IMR-90 (cell line): ENCODE data around the gene LRRC1. TPM values are rescaled to one million over a fixed set of nuclear protein-coding genes. Genes with fewer than 3 reads are reported as not detected.

Experiments
- ATAC-seq: fragments of 200-7000 bp; cut with Tn5 transposase; 2 replicates; pipeline ENCODE4 v1.9.1; 2020; ENCODE audit warnings: low read depth, mild to moderate bottlenecking, moderate library complexity
- BruUV-seq: library from RNA; stranded (reverse); fragments of 400-500 nt; replicated peaks from 2 replicates; lab custom pipeline; 2021; lab: Mats Ljungman, UMichigan
- CTCF ChIA-PET: fragments of 300-600 bp; formaldehyde crosslinking; extraction: SDS; loops from one replicate; lab custom pipeline; 2021; ENCODE audit warnings: antibody characterized with exemption; lab: Yijun Ruan, JAX
- POLR2A ChIA-PET: fragments of 300-600 bp; sonication (Branson Sonifier 250); formaldehyde crosslinking; loops from one replicate; lab custom pipeline; 2022; ENCODE audit warnings: antibody characterized with exemption; ENCODE audit not compliant: unreplicated experiment; lab: Charles Lee
- DNase-seq: peaks from one replicate; pipeline ENCODE4 v3.0.0; 2013
- H2AFZ ChIP-seq: replicated peaks from 2 replicates; pipeline ENCODE3; 2013; ENCODE audit warnings: low read length, mild to moderate bottlenecking; ENCODE audit not compliant: poor library complexity
- H2AK5ac ChIP-seq: 2 replicates; pipeline ENCODE4 v1.6.1; 2013; ENCODE audit warnings: low read depth, low read length, inconsistent platforms
- H2AK9ac ChIP-seq: replicated peaks from 2 replicates; pipeline ENCODE3; 2013; ENCODE audit warnings: mild to moderate bottlenecking, low read depth, low read length, moderate library complexity; ENCODE audit not compliant: poor library complexity
- H2BK120ac ChIP-seq: 2 replicates; pipeline ENCODE4 v1.6.1; 2013; ENCODE audit warnings: low read depth, low read length, inconsistent platforms
- H2BK15ac ChIP-seq: 3 replicates; pipeline ENCODE4 v1.6.1; 2013; ENCODE audit warnings: low read depth, low read length, inconsistent platforms
- H2BK20ac ChIP-seq: 2 replicates; pipeline ENCODE4 v1.6.1; 2013; ENCODE audit warnings: low read depth, mild to moderate bottlenecking, inconsistent platforms, low read length, moderate library complexity
- H2BK5ac ChIP-seq: 2 replicates; pipeline ENCODE4 v1.6.1; 2013; ENCODE audit warnings: mild to moderate bottlenecking, low read depth, low read length, inconsistent platforms; ENCODE audit not compliant: poor library complexity, severe bottlenecking
- H3K14ac ChIP-seq: replicated peaks from 2 replicates; pipeline ENCODE4 v1.6.1; 2013; ENCODE audit warnings: low read depth, low read length, inconsistent platforms
- H3K18ac ChIP-seq: 2 replicates; pipeline ENCODE4 v1.6.1; 2013; ENCODE audit warnings: low read depth, low read length, control low read depth
- H3K23ac ChIP-seq: 2 replicates; pipeline ENCODE4 v1.6.1; 2013; ENCODE audit warnings: low read depth, low read length, inconsistent platforms
- H3K27ac ChIP-seq: 2 replicates; pipeline ENCODE4 v1.5.1; 2013; ENCODE audit warnings: mild to moderate bottlenecking, control low read depth, low read length; ENCODE audit not compliant: insufficient read depth
- H3K27me3 ChIP-seq: 2 replicates; pipeline ENCODE4 v1.6.1; 2013; ENCODE audit warnings: low read length; ENCODE audit not compliant: control insufficient read depth, insufficient read depth
- H3K36me3 ChIP-seq: 2 replicates; pipeline ENCODE4 v1.6.1; 2013; ENCODE audit warnings: low read length, mixed read lengths; ENCODE audit not compliant: control insufficient read depth, insufficient read depth
- H3K4ac ChIP-seq: 2 replicates; pipeline ENCODE4 v1.6.1; 2013; ENCODE audit warnings: low read depth, low read length, inconsistent platforms
- H3K4me1 ChIP-seq: 2 replicates; pipeline ENCODE4 v1.6.1; 2013; ENCODE audit warnings: low read length, mixed read lengths; ENCODE audit not compliant: control insufficient read depth, insufficient read depth
- H3K4me2 ChIP-seq: 2 replicates; pipeline ENCODE4 v1.6.1; 2013; ENCODE audit warnings: low read depth, mild to moderate bottlenecking, control low read depth, low read length, moderate library complexity
- H3K4me3 ChIP-seq: 2 replicates; pipeline ENCODE4 v1.5.1; 2013; ENCODE audit warnings: low read depth, mild to moderate bottlenecking, control low read depth, low read length, moderate library complexity; ENCODE audit not compliant: insufficient read depth
- H3K56ac ChIP-seq: 2 replicates; pipeline ENCODE4 v1.6.1; 2013; ENCODE audit warnings: low read length, inconsistent platforms; ENCODE audit not compliant: insufficient read depth; ENCODE audit errors: extremely low read depth
- H3K79me1 ChIP-seq, 2 experiments: 2 replicates each; pipeline ENCODE4 v1.6.1; 2013; ENCODE audit warnings: low read length in 2 of 2, inconsistent platforms in 1 of 2, low read depth in 1 of 2
- H3K9ac ChIP-seq: 2 replicates; pipeline ENCODE4 v1.6.1; 2013; ENCODE audit warnings: low read depth, low read length, control low read depth
- H3K9me1 ChIP-seq: 2 replicates; pipeline ENCODE4 v1.6.1; 2013; ENCODE audit warnings: low read length, inconsistent platforms; ENCODE audit not compliant: insufficient read depth
- H3K9me3 ChIP-seq: 2 replicates; pipeline ENCODE4 v1.6.1; 2013; ENCODE audit warnings: low read length; ENCODE audit not compliant: control insufficient read depth, insufficient read depth
- H4K20me1 ChIP-seq: 2 replicates; pipeline ENCODE4 v1.6.1; 2013; ENCODE audit warnings: low read length, inconsistent platforms; ENCODE audit not compliant: insufficient read depth
- H4K5ac ChIP-seq: 2 replicates; pipeline ENCODE4 v1.6.1; 2013; ENCODE audit warnings: mild to moderate bottlenecking, low read depth, low read length, control low read depth
- H4K8ac ChIP-seq, 2 experiments: 2 replicates each; pipeline ENCODE4 v1.6.1; 2013; ENCODE audit warnings: low read depth in 2 of 2, low read length in 2 of 2, control low read depth in 1 of 2, inconsistent platforms in 1 of 2
- H4K91ac ChIP-seq: 2 replicates; pipeline ENCODE4 v1.6.1; 2013; ENCODE audit warnings: low read depth, low read length, inconsistent platforms; ENCODE audit not compliant: insufficient read depth
- BHLHE40 ChIP-seq: fragments of 150-350 bp; IDR thresholded peaks from 2 replicates; pipeline ENCODE4 v1.6.1; 2016; ENCODE audit warnings: mild to moderate bottlenecking, low read depth, low read length
- CEBPB ChIP-seq: IDR thresholded peaks from 2 replicates; pipeline ENCODE4 v1.6.1; 2012; ENCODE audit warnings: low read depth, low read length, improper control_type of control experiment
- CHD1 ChIP-seq: IDR thresholded peaks from 2 replicates; pipeline ENCODE4 v1.6.1; 2012; ENCODE audit warnings: low read depth, low read length, improper control_type of control experiment
- ELK1 ChIP-seq: fragments of 150-350 bp; IDR thresholded peaks from 2 replicates; pipeline ENCODE4 v1.6.1; 2016; ENCODE audit warnings: low read depth, mild to moderate bottlenecking, low read length, moderate library complexity, borderline replicate concordance
- FOS ChIP-seq: fragments of 150-350 bp; IDR thresholded peaks from 2 replicates; pipeline ENCODE4 v1.6.1; 2016; ENCODE audit warnings: low read depth, low read length
- MAFK ChIP-seq: IDR thresholded peaks from 2 replicates; pipeline ENCODE4 v1.6.1; 2012; ENCODE audit warnings: low read depth, low read length, improper control_type of control experiment
- MAZ ChIP-seq: IDR thresholded peaks from 2 replicates; pipeline ENCODE4 v1.6.1; 2012; ENCODE audit warnings: low read depth, mild to moderate bottlenecking, low read length, improper control_type of control experiment, moderate library complexity, borderline replicate concordance
- MXI1 ChIP-seq: IDR thresholded peaks from 2 replicates; pipeline ENCODE4 v1.6.1; 2012; ENCODE audit warnings: low read depth, mild to moderate bottlenecking, low read length, moderate library complexity, borderline replicate concordance
- NFE2L2 ChIP-seq: fragments of 150-350 bp; IDR thresholded peaks from 2 replicates; pipeline ENCODE4 v1.6.1; 2016; ENCODE audit warnings: low read depth, mild to moderate bottlenecking, low read length
- POLR2A ChIP-seq: IDR thresholded peaks from 2 replicates; pipeline ENCODE4 v1.6.1; 2012; ENCODE audit warnings: mild to moderate bottlenecking, low read depth, low read length
- RCOR1 ChIP-seq: IDR thresholded peaks from 2 replicates; pipeline ENCODE4 v1.6.1; 2012; ENCODE audit warnings: mild to moderate bottlenecking, low read length, improper control_type of control experiment; ENCODE audit not compliant: insufficient replicate concordance
- RFX5 ChIP-seq: IDR thresholded peaks from 2 replicates; pipeline ENCODE4 v1.8.0; 2012; ENCODE audit warnings: low read depth, mild to moderate bottlenecking, low read length, moderate library complexity
- SMC3 ChIP-seq: fragments of 150-350 bp; IDR thresholded peaks from 2 replicates; pipeline ENCODE4 v1.6.1; 2016; ENCODE audit warnings: low read depth, mild to moderate bottlenecking, antibody characterized with exemption, low read length, moderate library complexity
- USF2 ChIP-seq: fragments of 150-350 bp; IDR thresholded peaks from 2 replicates; pipeline ENCODE4 v1.6.1; 2017; ENCODE audit warnings: mild to moderate bottlenecking, antibody characterized with exemption, low read length, low read depth
- WGBS, 2 experiments: methylation state at CpG; one replicate each; pipeline versions ENCODE4 v1.1.5 to v1.1.7; 2013; ENCODE audit warnings: missing lambda C conversion rate in 2 of 2; ENCODE audit not compliant: insufficient read length in 1 of 2; ENCODE audit errors: extremely low coverage in 2 of 2; 5-methylcytosine and 5-hydroxymethylcytosine counted together
- dilution Hi-C: fragments of 300-500 bp; cut with HindIII; formaldehyde crosslinking; loops from one replicate; pipeline ENCODE4 v1.14.3; 2018; ENCODE audit warnings: low sequenced_read_pairs; ENCODE audit not compliant: unreplicated experiment
- in situ Hi-C: fragments of 300-500 bp; cut with MboI; formaldehyde crosslinking; loops from 3 replicates; pipeline ENCODE4 v1.14.3; 2019; ENCODE audit warnings: low sequenced_read_pairs, inconsistent platforms, mixed read lengths
- intact Hi-C: fragments of 100-400 bp; cut with micrococcal nuclease; formaldehyde crosslinking; loops from 2 replicates; pipeline ENCODE4 v1.10.0; 2022
- polyA plus RNA-seq, 3 experiments: library from polyadenylated mRNA; depleted of rRNA; stranded (reverse); fragments of >200 nt; gene quantifications; 2 replicates each; pipeline ENCODE4 v1.2.3, GENCODE V29; 2012; ENCODE audit warnings: low replicate concordance in 1 of 3
- total RNA-seq: library from RNA; depleted of rRNA; stranded (reverse); fragments of >200 nt; gene quantifications from 2 replicates; pipeline ENCODE4 v1.2.3, GENCODE V29; 2012

The LRRC1 gene
- total and polyA plus RNA-seq, 2 of the 4 experiments (the other 2 are of a cell fraction), result 5.1 to 6.1 TPM

- Histone ChIP-seq H3K9ac (no peak overlapping the region), H4K8ac (no peak overlapping the region), H4K91ac (no peak overlapping the region), H2BK120ac (no peak overlapping the region), H3K4me3 (no peak overlapping the region), H3K4me2 (no peak overlapping the region), H3K79me1 (peaks cover 25 to 44% of the 10 kb centered on the region in 2 experiments), H3K27me3 (no peaks in the 10 kb centered on the region), H3K9me1 (peaks cover under 1% of the 10 kb centered on the region; the same call in 1 of the 2 replicates), H3K23ac (no peak overlapping the region), H3K14ac (no peak overlapping the region), H4K20me1 (peaks cover 5% of the 10 kb centered on the region; the same call in 1 of the 2 replicates), H3K4me1 (peaks cover 10% of the 10 kb centered on the region), H4K5ac (no peak overlapping the region), H2BK20ac (no peak overlapping the region), H3K4ac (no peak overlapping the region), H3K36me3 (no peaks in the 10 kb centered on the region), H2BK5ac (no peak overlapping the region), H3K56ac (no peak overlapping the region), H2AK5ac (no peak overlapping the region), H3K18ac (no peak overlapping the region), H3K9me3 (no peaks in the 10 kb centered on the region), H2AK9ac (no peak overlapping the region), H2BK15ac (no peak overlapping the region), H2AFZ (no peak overlapping the region), H3K27ac (no peak overlapping the region)
- no peak for DNase-seq
- ChIA-PET CTCF (interaction anchor here (1.1 to 2.3 kb wide), 3 partner anchors 69 to 159 kb away, joined by 3 to 8 read pairs (median 7); no protein-coding TSS in a partner anchor), POLR2A (no interaction called here)
- no peak for TF ChIP-seq RFX5
- no peak for TF ChIP-seq SMC3
- TF ChIP-seq FOS, result no peak
- TF ChIP-seq MAFK, result no peak
- TF ChIP-seq MAZ, result no peak
- no peak for TF ChIP-seq BHLHE40
- no peak for TF ChIP-seq USF2
- TF ChIP-seq CEBPB, result no peak
- TF ChIP-seq CHD1, result no peak
- no peak for TF ChIP-seq ELK1
- no peak for TF ChIP-seq MXI1
- TF ChIP-seq NFE2L2, result no peak
- no peak for TF ChIP-seq POLR2A
- no peak for TF ChIP-seq RCOR1
- ATAC-seq, result no peak
- BruUV-seq, result no TSS peak
- WGBS, 2 experiments, result no CpG with 5 or more reads among the region's 5 CpGs
- in situ Hi-C loops (loop anchor here (10.0 kb wide), 1 partner anchor 262 kb away; no protein-coding TSS in a partner anchor), intact Hi-C loops (loop anchor here (10.0 kb wide), 1 partner anchor 128 kb away; no protein-coding TSS in a partner anchor), dilution Hi-C loops (no loop called here)
These were observed 2.0 kb downstream of the LRRC1 start for GRCh38 chr6:53796791-53797190.
